ENCODE results near the gene MAFF. TPM values are rescaled to one million over a fixed set of nuclear protein-coding genes. Genes with fewer than 3 reads are reported as not detected.

MAFF gene
- total RNA-seq, 4 donors from 2014 or later, result 42.2 to 98.7 (median 55.4) TPM

GRCh38 chr22:38181453-38182200 lies 20.2 kb upstream of the MAFF start, which contains the start of gene PLA2G6:
Gene PLA2G6, minus strand, starts transcription at chr22:38181830. Its CDS starts 12,404 bp downstream, at chr22:38169426.
- no peak for TF ChIP-seq CTCF (IDR thresholded peaks at IDR 0.05; ENCODE audit: low read depth)

GRCh38 chr22:38184788-38185187 lies 17.0 kb upstream of the MAFF start:
- TF ChIP-seq CTCF (IDR thresholded peaks at IDR 0.05; ENCODE audit: low read depth), result no peak

- TF ChIP-seq CTCF (IDR thresholded peaks at IDR 0.05; ENCODE audit: low read depth), result no peak
Measured at GRCh38 chr22:38186429-38186828, 15.4 kb upstream of the MAFF start.

GRCh38 chr22:38187413-38188212 lies 14.2 kb upstream of the MAFF start:
- TF ChIP-seq CTCF (IDR thresholded peaks at IDR 0.05; ENCODE audit: low read depth), result no peak

GRCh38 chr22:38189104-38189503 lies 12.7 kb upstream of the MAFF start:
- no peak for TF ChIP-seq CTCF (IDR thresholded peaks at IDR 0.05; ENCODE audit: low read depth)

- TF ChIP-seq CTCF (IDR thresholded peaks at IDR 0.05; ENCODE audit: low read depth), result no peak
Measured at GRCh38 chr22:38190581-38190980, 11.2 kb upstream of the MAFF start.

GRCh38 chr22:38191055-38191454 lies 10.7 kb upstream of the MAFF start:
- no peak for TF ChIP-seq CTCF (IDR thresholded peaks at IDR 0.05; ENCODE audit: low read depth)

Data from subcutaneous adipose tissue (tissue), 4 donors.